H1 (cell line): ENCODE measurements around the gene DIAPH2. TPM values are rescaled to one million over a fixed set of nuclear protein-coding genes. Genes with fewer than 3 reads are reported as not detected.
A peak's percentile ranks its signal among the peaks of the same experiment; 100 is the strongest.
"Not testable (repeated sequence)": the region's sequence is repeated elsewhere in the genome, so short reads cannot be mapped to it uniquely, and the experiment has no call there.

Experiments used
- CTCF ChIA-PET: fragments of 300-600 bp; sonication (Branson Sonifier 250); formaldehyde crosslinking; loops from one replicate; lab custom pipeline; 2021; ENCODE audit not compliant: partially characterized antibody; lab: Charles Lee
- POLR2A ChIA-PET: fragments of 300-600 bp; sonication (Branson Sonifier 250); formaldehyde crosslinking; loops from one replicate; lab custom pipeline; 2021; ENCODE audit warnings: inconsistent platforms; ENCODE audit not compliant: partially characterized antibody; lab: Charles Lee
- DNase-seq, 2 experiments: peaks; one replicate each; pipeline versions ENCODE4 v3.0.0 to v3.0.0-alpha.2; 2010 to 2022; ENCODE audit warnings: low spot score in 2 of 2, low read depth in 1 of 2, mixed read lengths in 1 of 2
- FAIRE-seq: peaks from 2 replicates; lab custom pipeline; 2011; peaks lifted over from hg19 to GRCh38; lab: Jason Lieb, UNC
- H2AFZ ChIP-seq: 2 replicates; pipeline ENCODE4 v1.8.1; 2012; ENCODE audit warnings: low read length, inconsistent platforms
- H2AK5ac ChIP-seq: 2 replicates; pipeline ENCODE4 v1.6.1; 2013; ENCODE audit warnings: low read depth, low read length
- H2BK120ac ChIP-seq: replicated peaks from 2 replicates; pipeline ENCODE3; 2013; ENCODE audit warnings: low read depth, low read length, inconsistent platforms
- H2BK12ac ChIP-seq: 2 replicates; pipeline ENCODE4 v1.6.1; 2013; ENCODE audit warnings: low read depth, low read length
- H2BK15ac ChIP-seq: 2 replicates; pipeline ENCODE4 v1.6.1; 2013; ENCODE audit warnings: low read length
- H2BK20ac ChIP-seq: 2 replicates; pipeline ENCODE4 v1.6.1; 2013; ENCODE audit warnings: low read length
- H2BK5ac ChIP-seq: 2 replicates; pipeline ENCODE4 v1.6.1; 2013; ENCODE audit warnings: low read depth, low read length
- H3K14ac ChIP-seq: 2 replicates; pipeline ENCODE4 v1.6.1; 2013; ENCODE audit warnings: inconsistent platforms; ENCODE audit not compliant: insufficient read length
- H3K18ac ChIP-seq: 2 replicates; pipeline ENCODE4 v1.6.1; 2013; ENCODE audit warnings: low read length; ENCODE audit errors: extremely low read depth
- H3K23ac ChIP-seq: 2 replicates; pipeline ENCODE4 v1.6.1; 2013; ENCODE audit warnings: inconsistent platforms; ENCODE audit not compliant: insufficient read length
- H3K23me2 ChIP-seq: 2 replicates; pipeline ENCODE4 v1.6.1; 2013; ENCODE audit warnings: low read depth, low read length
- H3K27ac ChIP-seq: 2 replicates; pipeline ENCODE4 v1.6.1; 2011; ENCODE audit warnings: low read depth, low read length, inconsistent platforms
- H3K27me3 ChIP-seq, 4 experiments: replicated peaks in 1 of 4; 1 replicate in 1 of 4; 2 replicates in 3 of 4; pipeline versions ENCODE4 v1.6.1 to v1.8.1; 2011 to 2013; ENCODE audit warnings: low read length in 3 of 4, mild to moderate bottlenecking in 3 of 4, inconsistent platforms in 2 of 4, mixed read lengths in 2 of 4, moderate library complexity in 1 of 4; ENCODE audit not compliant: control insufficient read depth in 3 of 4, insufficient read depth in 3 of 4; ENCODE audit errors: extremely low read depth in 1 of 4
- H3K36me3 ChIP-seq, 4 experiments: 2 replicates each; pipeline versions ENCODE4 v1.6.1 to v1.8.1; 2011 to 2013; ENCODE audit warnings: mild to moderate bottlenecking in 4 of 4, low read length in 3 of 4, moderate library complexity in 2 of 4, control low read depth in 1 of 4, inconsistent platforms in 1 of 4; ENCODE audit not compliant: insufficient read depth in 4 of 4, control insufficient read depth in 2 of 4
- H3K4ac ChIP-seq: replicated peaks from 2 replicates; pipeline ENCODE3; 2013; ENCODE audit warnings: low read length, low read depth, mixed read lengths, inconsistent platforms; ENCODE audit not compliant: insufficient read length
- H3K4me1 ChIP-seq, 4 experiments: replicated peaks in 1 of 4; 1 replicate in 1 of 4; 2 replicates in 3 of 4; pipeline versions ENCODE4 v1.6.1 to v1.8.1; 2011 to 2013; ENCODE audit warnings: low read length in 3 of 4, inconsistent platforms in 2 of 4, mixed read lengths in 1 of 4; ENCODE audit not compliant: insufficient read depth in 4 of 4, control insufficient read depth in 3 of 4
- H3K4me2 ChIP-seq, 2 experiments: 2 replicates each; pipeline versions ENCODE4 v1.6.1 to v1.8.1; 2011 to 2013; ENCODE audit warnings: low read depth in 2 of 2, low read length in 2 of 2, control low read depth in 1 of 2, inconsistent platforms in 1 of 2, mild to moderate bottlenecking in 1 of 2; ENCODE audit not compliant: insufficient read depth in 1 of 2
- H3K4me3 ChIP-seq, 4 experiments: fragments of 200-600, 300-600 bp in 1 of 4; sonication (generic), shearing (Covaris generic), sonication (Bioruptor Twin) in 1 of 4; 2 replicates each; pipeline versions ENCODE4 v1.5.1 to v1.8.1; 2011 to 2016; ENCODE audit warnings: low read length in 4 of 4, low read depth in 3 of 4, control low read depth in 2 of 4, inconsistent platforms in 2 of 4, mild to moderate bottlenecking in 2 of 4, mixed read lengths in 1 of 4, moderate library complexity in 1 of 4; ENCODE audit not compliant: insufficient read depth in 2 of 4; ENCODE audit errors: extremely low read depth in 1 of 4
- H3K56ac ChIP-seq: replicated peaks from 2 replicates; pipeline ENCODE3; 2013; ENCODE audit warnings: low read depth, mild to moderate bottlenecking, mixed read lengths, low read length, inconsistent platforms; ENCODE audit not compliant: insufficient read length
- H3K79me1 ChIP-seq: 2 replicates; pipeline ENCODE4 v1.6.1; 2013; ENCODE audit warnings: low read depth, low read length, control low read depth
- H3K79me2 ChIP-seq, 2 experiments: 2 replicates each; pipeline versions ENCODE4 v1.6.1 to v1.8.1; 2012 to 2013; ENCODE audit warnings: low read length in 2 of 2, mild to moderate bottlenecking in 2 of 2, inconsistent platforms in 1 of 2; ENCODE audit not compliant: insufficient read depth in 2 of 2, control insufficient read depth in 1 of 2
- H3K9ac ChIP-seq, 4 experiments: replicated peaks in 1 of 4; 1 replicate in 1 of 4; 2 replicates in 3 of 4; pipeline versions ENCODE4 v1.6.1 to v1.8.1; 2011 to 2013; ENCODE audit warnings: low read depth in 3 of 4, low read length in 3 of 4, control low read depth in 2 of 4, mild to moderate bottlenecking in 2 of 4, moderate library complexity in 2 of 4, inconsistent platforms in 1 of 4; ENCODE audit errors: extremely low read depth in 1 of 4
- H3K9me3 ChIP-seq, 2 experiments: 2 replicates each; pipeline versions ENCODE4 v1.6.1 to v1.8.1; 2012 to 2013; ENCODE audit warnings: mild to moderate bottlenecking in 2 of 2, moderate library complexity in 2 of 2, control low read depth in 1 of 2, inconsistent platforms in 1 of 2, low read depth in 1 of 2, low read length in 1 of 2, mixed read lengths in 1 of 2; ENCODE audit not compliant: insufficient read depth in 2 of 2
- H4K20me1 ChIP-seq, 2 experiments: replicated peaks in 1 of 2; 2 replicates each; pipeline versions ENCODE3 to v1.8.1; 2011 to 2013; ENCODE audit warnings: inconsistent platforms in 2 of 2, low read length in 2 of 2, mild to moderate bottlenecking in 1 of 2; ENCODE audit not compliant: insufficient read depth in 2 of 2, control insufficient read depth in 1 of 2
- H4K5ac ChIP-seq: 2 replicates; pipeline ENCODE4 v1.6.1; 2013; ENCODE audit warnings: low read length, low read depth, mixed read lengths, inconsistent platforms; ENCODE audit not compliant: insufficient read length
- H4K8ac ChIP-seq: 2 replicates; pipeline ENCODE4 v1.8.0; 2013; ENCODE audit warnings: mild to moderate bottlenecking, moderate library complexity, low read length, inconsistent platforms; ENCODE audit not compliant: insufficient read depth; ENCODE audit errors: extremely low read depth
- H4K91ac ChIP-seq: replicated peaks from 2 replicates; pipeline ENCODE3; 2013; ENCODE audit warnings: low read length, mixed read lengths, inconsistent platforms; ENCODE audit not compliant: insufficient read length
- CHD1 ChIP-seq: IDR thresholded peaks from 2 replicates; pipeline ENCODE4 v1.6.1; 2012; ENCODE audit warnings: low read depth, low read length, improper control_type of control experiment
- POLR2A ChIP-seq, 2 experiments: IDR thresholded peaks; 1 replicate in 1 of 2; 2 replicates in 1 of 2; pipeline ENCODE4 v1.6.1; 2011; ENCODE audit warnings: low read depth in 2 of 2, low read length in 2 of 2, mild to moderate bottlenecking in 2 of 2; ENCODE audit errors: control extremely low read depth in 1 of 2
- WGBS, 2 experiments: shearing (Covaris generic) in 1 of 2; methylation state at CpG; one replicate each; pipeline versions ENCODE4 v1.1.6 to v1.1.7; 2013 to 2015; ENCODE audit warnings: low lambda C conversion rate in 2 of 2, mixed read lengths in 2 of 2, inconsistent platforms in 1 of 2, low coverage in 1 of 2, missing lambda C conversion rate in 1 of 2; ENCODE audit not compliant: insufficient replicate concordance in 2 of 2, insufficient coverage in 1 of 2, insufficient read length in 1 of 2; ENCODE audit errors: extremely low coverage in 1 of 2, missing lambda C conversion rate in 1 of 2; 5-methylcytosine and 5-hydroxymethylcytosine counted together
- polyA plus RNA-seq, 7 experiments: library from polyadenylated mRNA; depleted of rRNA in 3 of 7; stranded (reverse) in 5 of 7; unstranded in 2 of 7; fragments of >200 nt in 5 of 7; fragments of 200-250 nt in 2 of 7; gene quantifications; 1 replicate in 5 of 7; 2 replicates in 1 of 7; 4 replicates in 1 of 7; pipeline versions ENCODE4 v1.2.1 to v1.2.3, GENCODE V29; 2011 to 2013; ENCODE audit warnings: missing spikeins in 2 of 7, mixed read lengths in 2 of 7
- total RNA-seq: library from RNA; stranded (reverse); fragmentation: NEBNext Ultra II Directional; extraction: Animal tissue kit (Norgen Biotek cat#: 25700); gene quantifications from 2 replicates; pipeline ENCODE4 v1.2.1, GENCODE V29; 2021

Gene DIAPH2
- total and polyA plus RNA-seq, 2 of the 8 experiments (the other 6 are each of a cell fraction or from before 2014, with no cell fraction given), result 4.4 to 24.3 TPM

- no peak overlapping the region for H3K18ac ChIP-seq
- no peak overlapping the region for H3K23ac ChIP-seq
- peaks cover 0 to 13% (median 5%) of the 10 kb centered on the region in 4 experiments; a peak in 4 of 7 replicates for H3K4me1 ChIP-seq
- DNase-seq, result no peak
- no peak overlapping the region for H3K56ac ChIP-seq
- no peaks in the 10 kb centered on the region for H4K20me1 ChIP-seq
- H2AFZ ChIP-seq, result no peak overlapping the region
- ChIA-PET CTCF (no interaction called here), POLR2A (no interaction called here)
- no peak overlapping the region for H2BK120ac ChIP-seq
- no peak overlapping the region for H4K8ac ChIP-seq
- H4K5ac ChIP-seq, result no peak overlapping the region
- no peaks in the 10 kb centered on the region for H3K9me3 ChIP-seq
- no peak overlapping the region for H2AK5ac ChIP-seq
- WGBS, 2 experiments, result 80% methylated on average over 1 of the region's 1 CpG; no CpG with 5 or more reads in 1 of the 2 experiments
- no peak for TF ChIP-seq POLR2A (IDR thresholded peaks at IDR 0.05; ENCODE audit: control extremely low read depth in 1 of 2, low read depth in 2 of 2, low read length in 2 of 2)
- no peak for TF ChIP-seq CHD1
- no peak overlapping the region for H2BK20ac ChIP-seq
- H3K79me1 ChIP-seq, result no peaks in the 10 kb centered on the region
- H3K36me3 ChIP-seq, result no peaks in the 10 kb centered on the region
- no peak overlapping the region for H3K9ac ChIP-seq
- no peak overlapping the region for H4K91ac ChIP-seq
- H3K4me2 ChIP-seq, result 0 out of 4 replicates have a peak overlapping the region, but pooled peaks of 1 of the 2 experiments have one; percentile 13
- H2BK12ac ChIP-seq, result no peak overlapping the region
- H3K23me2 ChIP-seq, result no peaks in the 10 kb centered on the region
- peak overlapping the region in 1 of 4 experiments; percentile 4; a peak in 1 of 8 replicates for H3K4me3 ChIP-seq
- no peak overlapping the region for H3K4ac ChIP-seq
- no peak overlapping the region for H3K27ac ChIP-seq
- H3K79me2 ChIP-seq, result no peaks in the 10 kb centered on the region
- H3K14ac ChIP-seq, result no peak overlapping the region
- FAIRE-seq, result peak; percentile 52
- H3K27me3 ChIP-seq, result no peaks in the 10 kb centered on the region
- no peak overlapping the region for H2BK5ac ChIP-seq
- no peak overlapping the region for H2BK15ac ChIP-seq
Observed at GRCh38 chrX:96846841-96847240, 162.2 kb downstream of the DIAPH2 start.

GRCh38 chrX:96859422-96859821 lies 174.8 kb downstream of the DIAPH2 start:
- H3K4me1 ChIP-seq, H3K9ac ChIP-seq, H2BK120ac ChIP-seq, H4K20me1 ChIP-seq, H3K18ac ChIP-seq, H4K5ac ChIP-seq, H3K79me2 ChIP-seq, H3K4ac ChIP-seq, H2BK20ac ChIP-seq, H3K9me3 ChIP-seq, H4K91ac ChIP-seq, H3K36me3 ChIP-seq, H2AFZ ChIP-seq, POLR2A ChIA-PET, H2AK5ac ChIP-seq, H3K79me1 ChIP-seq, H2BK15ac ChIP-seq, H3K23me2 ChIP-seq, H2BK12ac ChIP-seq, H3K27me3 ChIP-seq, H4K8ac ChIP-seq, FAIRE-seq, H3K14ac ChIP-seq, DNase-seq, H3K23ac ChIP-seq, H3K4me2 ChIP-seq, H3K4me3 ChIP-seq, H3K56ac ChIP-seq, H3K27ac ChIP-seq, H2BK5ac ChIP-seq: not testable (repeated sequence)
- WGBS, 2 experiments, result 100% methylated on average over 3 of the region's 4 CpGs; no CpG with 5 or more reads in 1 of the 2 experiments
- CTCF ChIA-PET, result interaction anchor here (1.2 kb wide), 1 partner anchor 14 kb away, joined by 3 read pairs; no protein-coding TSS in a partner anchor
